ENCODE results near the gene SLC9A7.

The SLC9A7 gene

DNA sequence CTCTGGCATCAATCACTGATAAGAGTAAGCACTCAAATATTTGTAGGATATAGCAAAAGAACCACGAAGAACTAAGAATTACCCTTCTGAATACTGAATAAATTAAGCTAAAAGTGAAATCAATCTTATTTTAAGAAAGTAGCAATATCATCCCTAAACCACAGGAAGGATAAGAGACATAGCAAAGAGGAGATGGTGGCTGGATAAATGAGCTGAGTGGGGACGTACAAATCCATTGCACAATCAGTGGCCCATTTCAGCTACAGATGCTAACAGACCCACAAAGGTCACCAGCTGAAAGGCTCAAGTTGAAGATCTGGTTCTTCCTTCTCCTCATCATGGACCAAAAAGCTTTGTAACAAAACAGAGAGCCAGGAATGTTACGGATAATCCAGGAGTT, 77.1 kb downstream of the SLC9A7 start:
- no peaks in the 10 kb centered on the region for H3K9me3 Mint-ChIP-seq
- H3K27ac Mint-ChIP-seq (ENCODE audit: low read depth), result no peak overlapping the region
- ATAC-seq (replicated peaks; ENCODE audit: extremely low read depth, poor library complexity, severe bottlenecking) (no peak), DNase-seq (ENCODE audit: low spot score in 2 of 2) (no peak)
- no peak overlapping the region for H3K4me3 Mint-ChIP-seq
- no peaks in the 10 kb centered on the region for H3K27me3 Mint-ChIP-seq
- no peaks in the 10 kb centered on the region for H3K36me3 Mint-ChIP-seq (ENCODE audit: insufficient read depth)
- no peaks in the 10 kb centered on the region for H3K4me1 Mint-ChIP-seq

DNA sequence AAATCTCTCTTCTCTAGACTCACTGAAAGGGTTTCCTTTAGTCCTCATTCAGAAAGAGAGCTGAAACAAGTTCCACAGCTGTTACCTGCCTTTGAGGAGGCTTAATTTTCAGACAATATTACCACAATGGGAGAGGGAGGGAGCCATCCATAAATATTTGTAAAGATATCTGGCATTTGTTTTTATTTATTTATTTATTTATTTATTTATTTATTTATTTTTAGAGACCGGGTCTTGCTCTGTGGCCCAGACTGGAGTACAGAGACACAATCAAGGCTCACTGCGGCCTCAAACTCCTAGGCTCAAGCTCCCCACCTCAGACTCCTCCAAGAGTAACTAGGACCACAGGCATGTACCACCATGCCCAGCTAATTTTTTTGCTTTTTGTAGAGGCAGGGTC, 80.7 kb downstream of the SLC9A7 start:
- H3K9me3 Mint-ChIP-seq, result no peaks in the 10 kb centered on the region
- no peak overlapping the region for H3K4me3 Mint-ChIP-seq
- ATAC-seq (replicated peaks; ENCODE audit: extremely low read depth, poor library complexity, severe bottlenecking) (no peak), DNase-seq (ENCODE audit: low spot score in 2 of 2) (no peak)
- no peaks in the 10 kb centered on the region for H3K27me3 Mint-ChIP-seq
- H3K27ac Mint-ChIP-seq (ENCODE audit: low read depth), result no peak overlapping the region
- no peaks in the 10 kb centered on the region for H3K36me3 Mint-ChIP-seq (ENCODE audit: insufficient read depth)
- no peaks in the 10 kb centered on the region for H3K4me1 Mint-ChIP-seq

DNA sequence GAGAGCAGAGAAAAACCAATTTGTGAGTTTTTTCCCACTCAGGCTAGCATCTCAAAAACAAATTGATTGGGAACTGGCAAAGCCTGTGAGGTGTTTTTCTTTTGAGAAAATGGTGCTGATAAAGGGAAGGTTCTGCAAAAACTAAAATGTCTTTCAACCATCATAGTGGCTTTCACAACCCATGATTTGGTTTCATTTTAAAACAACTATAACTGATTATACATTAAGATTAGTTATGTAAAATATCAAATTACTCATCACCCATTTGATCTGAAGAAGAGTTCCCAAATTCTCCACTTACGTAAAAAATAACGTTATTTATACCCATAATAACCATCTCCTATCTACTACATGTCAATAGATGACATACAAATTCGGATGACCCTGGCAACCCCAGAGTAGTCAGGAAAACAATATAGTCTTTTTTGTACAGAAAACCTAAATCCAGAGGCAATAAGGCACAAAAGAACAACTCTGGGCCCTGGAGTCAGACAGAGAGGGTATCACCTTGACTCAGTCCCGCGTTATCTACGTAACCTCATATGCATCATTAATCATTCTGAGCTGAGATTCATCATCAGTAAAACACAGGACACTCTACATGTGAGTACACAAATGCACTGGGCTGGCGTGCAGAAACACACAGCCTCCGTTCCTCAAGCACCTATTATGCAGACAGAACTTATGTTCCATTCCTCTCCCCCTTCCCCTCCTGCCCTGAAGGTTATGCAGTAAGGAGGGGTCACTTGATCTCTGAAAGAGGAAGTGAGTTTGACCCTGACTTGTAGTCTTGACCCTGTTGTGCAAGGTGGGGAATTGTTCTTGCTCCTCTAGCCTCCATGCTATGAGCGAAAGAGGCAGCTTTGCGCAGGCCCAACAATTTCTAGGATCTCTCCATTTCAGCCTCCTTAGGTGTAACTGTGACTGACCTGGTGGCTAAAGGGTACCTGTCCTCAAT, 82.2 kb downstream of the SLC9A7 start:
- DNase-seq (ENCODE audit: low spot score in 2 of 2) (no peak), ATAC-seq (replicated peaks; ENCODE audit: extremely low read depth, poor library complexity, severe bottlenecking) (no peak)
- H3K4me1 Mint-ChIP-seq, result no peaks in the 10 kb centered on the region
- H3K27me3 Mint-ChIP-seq, result no peaks in the 10 kb centered on the region
- H3K9me3 Mint-ChIP-seq, result no peaks in the 10 kb centered on the region
- H3K36me3 Mint-ChIP-seq (ENCODE audit: insufficient read depth), result peaks cover 3% of the 10 kb centered on the region
- H3K4me3 Mint-ChIP-seq, result no peak overlapping the region
- no peak overlapping the region for H3K27ac Mint-ChIP-seq (ENCODE audit: low read depth)

DNA sequence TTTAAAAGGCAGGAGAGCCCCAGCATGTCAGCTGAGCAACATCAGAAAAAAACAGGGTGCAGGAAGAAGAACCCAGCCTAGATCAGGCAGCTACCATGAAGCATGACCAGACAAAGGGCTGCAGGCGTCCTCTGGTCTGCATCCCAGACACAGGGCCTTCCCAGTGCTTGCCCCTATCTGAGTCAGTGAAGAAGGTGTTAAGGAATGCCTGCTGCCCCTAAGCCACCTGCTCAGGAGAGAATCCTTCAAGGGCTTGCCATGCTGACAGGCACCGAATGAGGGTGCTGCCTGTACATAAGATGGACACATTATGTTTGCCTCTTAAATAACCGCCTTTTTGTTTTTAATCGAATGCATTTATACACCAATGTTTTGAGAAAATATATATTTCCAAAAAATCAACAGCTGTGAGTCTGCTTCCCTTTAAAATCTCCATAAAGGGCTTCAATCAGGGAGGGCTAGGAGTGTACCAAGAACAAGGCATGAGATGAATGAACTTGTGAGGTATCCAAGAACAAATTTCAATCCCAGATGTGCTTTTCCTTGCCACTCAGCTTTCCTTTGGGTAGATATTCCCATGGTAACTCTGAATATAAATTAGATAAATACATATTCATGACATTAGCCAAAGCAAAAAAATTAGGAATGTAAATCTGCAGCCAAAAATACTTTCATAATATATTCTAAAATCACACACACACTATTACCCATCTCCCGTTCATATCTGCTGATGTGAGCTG, 85.1 kb downstream of the SLC9A7 start:
- H3K27ac Mint-ChIP-seq (ENCODE audit: low read depth), result no peak overlapping the region
- no peaks in the 10 kb centered on the region for H3K4me1 Mint-ChIP-seq
- DNase-seq (ENCODE audit: low spot score in 2 of 2), result no peak
- ATAC-seq (replicated peaks; ENCODE audit: extremely low read depth, poor library complexity, severe bottlenecking), result no peak
- H3K4me3 Mint-ChIP-seq, result no peak overlapping the region
- H3K36me3 Mint-ChIP-seq (ENCODE audit: insufficient read depth), result peaks cover 3% of the 10 kb centered on the region
- no peaks in the 10 kb centered on the region for H3K9me3 Mint-ChIP-seq
- no peaks in the 10 kb centered on the region for H3K27me3 Mint-ChIP-seq

DNA sequence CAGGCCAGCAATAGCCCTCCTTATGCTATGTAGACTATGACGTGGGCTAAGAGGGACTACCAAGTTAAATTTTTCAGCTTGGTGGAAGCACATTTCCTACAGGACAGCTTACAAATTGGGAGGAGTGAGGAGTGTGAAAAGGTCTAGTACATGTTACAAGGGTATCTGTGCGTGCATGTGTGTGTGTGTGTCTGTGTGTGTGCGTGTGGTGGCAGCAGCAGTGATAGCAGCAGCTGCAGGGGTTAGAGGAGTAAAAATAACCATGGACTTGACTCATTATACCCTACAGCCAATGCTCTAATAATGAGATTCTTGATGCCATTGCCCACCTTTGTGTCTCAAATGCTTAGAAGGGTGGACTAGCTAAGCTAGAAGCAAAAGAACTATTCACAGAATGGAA, 88.6 kb downstream of the SLC9A7 start:
- H3K27me3 Mint-ChIP-seq, result no peaks in the 10 kb centered on the region
- H3K27ac Mint-ChIP-seq (ENCODE audit: low read depth), result no peak overlapping the region
- H3K9me3 Mint-ChIP-seq, result no peaks in the 10 kb centered on the region
- H3K4me1 Mint-ChIP-seq, result no peaks in the 10 kb centered on the region
- DNase-seq (ENCODE audit: low spot score in 2 of 2) (no peak), ATAC-seq (replicated peaks; ENCODE audit: extremely low read depth, poor library complexity, severe bottlenecking) (no peak)
- H3K36me3 Mint-ChIP-seq (ENCODE audit: insufficient read depth), result peaks cover 3% of the 10 kb centered on the region
- H3K4me3 Mint-ChIP-seq, result no peak overlapping the region

DNA sequence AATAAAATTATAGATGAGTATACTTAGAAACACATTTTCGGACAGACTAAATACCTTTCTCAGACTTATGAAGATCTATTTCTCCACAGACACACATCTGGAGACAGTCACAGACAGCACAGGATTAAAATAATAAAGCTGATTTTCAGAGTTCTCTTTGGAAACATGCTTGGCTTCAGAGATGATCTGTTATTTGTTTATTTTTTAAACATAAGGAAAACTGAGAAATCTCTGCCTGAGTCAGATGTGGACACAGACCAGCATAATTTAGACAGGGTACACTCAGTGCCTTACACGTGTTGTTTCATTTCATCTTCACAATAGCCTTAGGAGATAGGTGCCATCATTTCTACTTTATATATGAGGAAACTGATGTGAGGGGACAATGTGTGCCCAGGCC, 92.1 kb downstream of the SLC9A7 start:
- DNase-seq (ENCODE audit: low spot score in 2 of 2) (no peak), ATAC-seq (replicated peaks; ENCODE audit: extremely low read depth, poor library complexity, severe bottlenecking) (no peak)
- no peaks in the 10 kb centered on the region for H3K36me3 Mint-ChIP-seq (ENCODE audit: insufficient read depth)
- no peaks in the 10 kb centered on the region for H3K4me1 Mint-ChIP-seq
- no peak overlapping the region for H3K4me3 Mint-ChIP-seq
- H3K27ac Mint-ChIP-seq (ENCODE audit: low read depth), result no peak overlapping the region
- no peaks in the 10 kb centered on the region for H3K9me3 Mint-ChIP-seq
- H3K27me3 Mint-ChIP-seq, result no peaks in the 10 kb centered on the region

DNA sequence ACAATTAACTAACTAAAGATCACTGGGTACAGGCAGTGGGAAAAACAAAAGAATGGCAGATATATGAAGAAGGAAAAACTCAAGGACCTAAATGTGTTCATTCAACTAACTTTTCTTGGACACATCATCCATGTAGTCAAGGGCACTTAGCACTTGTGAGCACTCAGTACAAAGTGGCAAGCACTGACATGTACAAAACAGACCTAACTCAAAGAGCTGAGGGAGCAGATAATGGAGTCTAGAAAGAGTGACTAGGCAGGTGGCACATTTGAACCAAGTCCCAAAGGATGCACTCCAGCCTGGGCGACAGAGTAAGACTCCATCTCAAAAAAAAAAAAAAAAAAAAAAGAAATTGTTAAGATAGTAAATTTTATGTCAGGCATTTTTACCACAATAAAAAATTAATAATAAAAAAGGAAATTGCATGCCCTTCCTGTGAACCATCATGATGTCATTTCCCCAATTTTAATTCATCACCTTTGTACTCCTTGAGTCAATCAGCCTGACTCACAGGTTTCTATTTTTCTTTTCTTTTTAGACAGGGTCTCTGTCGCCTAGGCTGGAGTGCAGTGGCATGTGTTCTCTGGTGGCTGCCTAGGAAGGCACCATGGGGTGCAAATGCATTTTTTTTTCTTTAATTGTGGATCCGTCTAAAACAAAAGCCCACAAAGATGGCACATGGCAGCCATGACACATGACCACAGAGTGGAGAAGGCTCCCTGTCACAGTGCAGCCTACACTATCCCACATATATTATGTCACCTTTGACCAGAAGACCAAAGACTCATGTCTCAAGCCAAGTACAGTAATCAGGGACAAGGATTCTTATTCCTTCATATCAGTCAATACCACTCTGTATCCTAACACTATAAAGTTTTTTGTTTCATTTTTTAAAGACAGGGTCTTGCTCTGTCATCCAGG, 93.4 kb downstream of the SLC9A7 start:
- Mint-ChIP-seq H3K4me3 (no peak overlapping the region), H3K27ac (ENCODE audit: low read depth) (no peak overlapping the region), H3K27me3 (no peaks in the 10 kb centered on the region), H3K36me3 (ENCODE audit: insufficient read depth) (no peaks in the 10 kb centered on the region), H3K9me3 (no peaks in the 10 kb centered on the region), H3K4me1 (no peaks in the 10 kb centered on the region)
- no peak for DNase-seq (ENCODE audit: low spot score in 2 of 2)
- ATAC-seq (replicated peaks; ENCODE audit: extremely low read depth, poor library complexity, severe bottlenecking), result no peak

DNA sequence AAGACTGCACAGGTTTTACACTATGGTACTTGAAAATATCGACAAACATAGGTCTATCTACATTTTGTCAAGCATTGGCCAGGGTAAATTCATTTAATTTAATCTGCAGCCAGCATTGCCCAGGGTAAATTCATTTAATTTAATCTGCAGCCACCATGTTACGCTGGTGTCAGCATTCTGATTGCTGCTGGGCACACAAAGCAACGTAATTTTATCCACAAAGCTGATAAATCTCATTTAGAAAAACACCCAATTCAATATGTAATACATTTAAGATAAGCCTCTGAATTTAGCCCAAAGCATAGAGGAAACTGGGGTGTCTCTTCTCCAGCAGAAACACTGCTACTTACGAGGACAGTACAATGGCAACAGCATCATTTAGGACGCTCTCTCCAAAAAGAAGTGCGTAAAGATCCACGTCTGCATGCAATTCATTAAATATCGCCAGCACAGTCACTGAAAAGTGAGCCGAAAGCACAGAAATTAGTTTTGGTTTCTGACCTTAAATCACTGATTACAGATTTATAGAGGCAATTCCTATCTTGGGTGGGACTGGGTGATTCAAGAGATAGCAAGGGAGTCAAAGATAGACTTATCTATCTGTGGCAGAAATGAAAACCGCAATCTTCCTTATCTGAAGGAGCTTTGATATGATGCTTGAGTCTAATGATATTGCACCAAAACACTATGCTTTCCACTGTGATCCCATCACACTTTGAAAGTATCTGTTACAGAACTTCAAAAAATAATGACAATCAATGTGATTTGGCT, 96.5 kb downstream of the SLC9A7 start:
- Mint-ChIP-seq H3K4me1 (no peaks in the 10 kb centered on the region), H3K36me3 (ENCODE audit: insufficient read depth) (no peaks in the 10 kb centered on the region), H3K4me3 (no peak overlapping the region), H3K9me3 (no peaks in the 10 kb centered on the region), H3K27ac (ENCODE audit: low read depth) (no peak overlapping the region), H3K27me3 (no peaks in the 10 kb centered on the region)
- ATAC-seq (replicated peaks; ENCODE audit: extremely low read depth, poor library complexity, severe bottlenecking) (no peak), DNase-seq (ENCODE audit: low spot score in 2 of 2) (no peak)

DNA sequence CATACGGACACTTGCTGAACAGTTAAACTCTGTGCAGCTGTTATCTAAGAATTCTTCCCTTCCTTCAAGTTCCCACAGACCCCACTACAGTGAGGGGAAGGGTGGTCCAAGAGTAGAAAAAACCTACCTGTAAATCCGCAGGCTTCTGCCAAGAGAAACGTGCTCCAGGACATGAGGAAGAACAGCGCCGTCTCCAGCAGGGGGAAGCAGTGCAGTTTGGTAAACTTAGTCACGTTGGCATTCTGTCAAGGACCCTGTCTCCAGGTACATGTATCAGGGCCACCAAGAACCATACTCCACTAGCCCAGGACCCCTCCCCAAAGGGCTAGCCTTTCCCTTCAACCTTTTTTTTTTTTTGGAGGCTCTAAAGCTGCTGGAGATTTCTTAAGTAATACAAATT, 105.4 kb downstream of the SLC9A7 start:
- Mint-ChIP-seq H3K36me3 (ENCODE audit: insufficient read depth) (peaks cover 2% of the 10 kb centered on the region), H3K4me3 (no peak overlapping the region), H3K4me1 (no peaks in the 10 kb centered on the region), H3K27ac (ENCODE audit: low read depth) (no peak overlapping the region), H3K9me3 (no peaks in the 10 kb centered on the region), H3K27me3 (no peaks in the 10 kb centered on the region)
- DNase-seq (ENCODE audit: low spot score in 2 of 2), result no peak
- ATAC-seq (replicated peaks; ENCODE audit: extremely low read depth, poor library complexity, severe bottlenecking), result no peak

DNA sequence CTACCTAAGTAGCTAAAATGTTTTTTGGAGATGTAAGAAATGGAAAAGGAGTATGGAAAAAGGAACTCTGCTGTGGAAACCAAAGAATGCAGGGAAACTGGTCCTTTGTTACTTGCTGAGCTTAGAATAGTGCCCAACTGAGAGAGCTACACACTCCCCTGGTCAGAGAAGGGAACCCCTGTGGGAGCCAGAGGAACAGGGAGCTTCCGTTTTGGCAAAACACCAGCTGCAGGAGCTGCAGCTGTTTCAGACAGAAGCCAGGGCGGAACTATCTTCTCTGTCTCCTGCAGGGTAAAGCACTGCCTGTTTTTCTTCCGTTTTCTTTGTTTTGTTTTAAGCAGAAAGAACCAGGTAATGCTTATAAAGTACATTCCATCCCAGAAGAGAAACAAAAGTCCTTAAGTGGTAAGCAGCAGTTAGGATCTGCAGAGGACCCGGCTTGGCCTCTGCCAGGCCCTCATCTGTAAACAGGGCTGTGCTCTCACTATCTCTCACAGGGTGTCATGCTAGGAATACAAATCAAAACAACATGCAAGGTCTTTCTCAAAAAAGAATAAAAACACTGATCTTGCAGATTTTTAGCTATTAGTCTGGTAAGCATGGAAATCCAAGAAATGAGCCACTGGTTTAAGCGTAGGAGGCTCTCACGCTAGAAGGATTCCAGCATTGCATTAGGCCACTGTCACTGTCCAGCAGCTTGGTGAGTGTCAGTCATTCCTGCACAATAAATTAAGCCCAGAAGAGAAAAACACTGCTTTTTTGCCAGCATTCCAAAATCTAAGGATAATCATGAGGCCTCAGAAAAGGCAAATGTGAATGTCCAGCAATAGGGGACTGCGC, 109.3 kb downstream of the SLC9A7 start:
- DNase-seq (ENCODE audit: low spot score in 2 of 2) (no peak), ATAC-seq (replicated peaks; ENCODE audit: extremely low read depth, poor library complexity, severe bottlenecking) (no peak)

DNA sequence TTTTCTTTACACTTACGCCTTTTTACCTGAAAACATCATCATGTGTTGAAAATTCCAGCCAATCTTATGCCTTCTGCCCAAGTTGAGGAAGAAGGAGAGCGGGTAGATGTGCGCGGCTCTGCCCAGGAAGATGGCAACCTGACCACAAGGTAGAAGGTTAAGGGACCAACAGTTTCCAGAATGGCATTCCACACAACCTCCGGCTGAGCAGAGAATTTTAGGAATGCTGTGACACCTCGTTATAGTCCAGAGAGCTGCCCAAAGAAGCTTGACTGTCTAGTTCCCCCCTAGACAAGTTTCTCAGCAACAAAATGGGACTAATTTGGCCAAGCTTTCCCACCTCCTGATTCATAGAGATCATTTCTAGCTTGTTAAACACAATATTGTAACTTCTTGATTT, 110.3 kb downstream of the SLC9A7 start:
- ATAC-seq (replicated peaks; ENCODE audit: extremely low read depth, poor library complexity, severe bottlenecking), result no peak
- H3K9me3 Mint-ChIP-seq, result no peaks in the 10 kb centered on the region
- no peaks in the 10 kb centered on the region for H3K4me1 Mint-ChIP-seq
- DNase-seq (ENCODE audit: low spot score in 2 of 2), result no peak
- no peak overlapping the region for H3K27ac Mint-ChIP-seq (ENCODE audit: low read depth)
- H3K4me3 Mint-ChIP-seq, result no peak overlapping the region
- H3K36me3 Mint-ChIP-seq (ENCODE audit: insufficient read depth), result peaks cover 3% of the 10 kb centered on the region
- no peaks in the 10 kb centered on the region for H3K27me3 Mint-ChIP-seq

More for the DNA sequence above, 109.3 kb downstream of the SLC9A7 start:
- no peak overlapping the region for H3K4me3 Mint-ChIP-seq
- no peaks in the 10 kb centered on the region for H3K4me1 Mint-ChIP-seq
- H3K36me3 Mint-ChIP-seq (ENCODE audit: insufficient read depth), result peaks cover 4% of the 10 kb centered on the region
- no peak overlapping the region for H3K27ac Mint-ChIP-seq (ENCODE audit: low read depth)
- H3K9me3 Mint-ChIP-seq, result no peaks in the 10 kb centered on the region
- H3K27me3 Mint-ChIP-seq, result no peaks in the 10 kb centered on the region
